Esophagus squamous epithelium (tissue), 5 donors: Measurements from ENCODE around the gene AVEN. TPM values are rescaled to one million over a fixed set of nuclear protein-coding genes. Genes with fewer than 3 reads are reported as not detected.

ENCODE experiments used
- DNase-seq: peaks from one replicate; lab custom pipeline; 2025; lab: John Stamatoyannopoulos, UW
- H3K27ac ChIP-seq, 4 donors: fragments of 200-600 bp; sonication (generic); one replicate each; pipeline ENCODE4 v1.5.1; 2016 to 2019; ENCODE audit warnings: mild to moderate bottlenecking in 1 of 4
- H3K27me3 ChIP-seq, 4 donors: fragments of 200-600 bp; sonication (generic); 1 replicate in 3 of 4; 2 replicates in 1 of 4; pipeline versions ENCODE4 v1.5.1 to v1.6.0; 2017 to 2021; ENCODE audit warnings: antibody characterized with exemption in 1 of 4
- H3K36me3 ChIP-seq, 3 donors: fragments of 200-600 bp; sonication (generic); one replicate each; pipeline ENCODE4 v1.5.1; 2016 to 2019
- H3K4me1 ChIP-seq, 3 donors: fragments of 200-600 bp; sonication (generic); one replicate each; pipeline ENCODE4 v1.5.1; 2017 to 2019
- H3K4me3 ChIP-seq, 4 donors: fragments of 200-600 bp; sonication (generic); 1 replicate in 3 of 4; 2 replicates in 1 of 4; pipeline ENCODE4 v1.5.1; 2016 to 2019; ENCODE audit warnings: mild to moderate bottlenecking in 2 of 4, moderate library complexity in 1 of 4
- H3K9me3 ChIP-seq, 3 donors: fragments of 200-600 bp; sonication (generic); one replicate each; pipeline ENCODE4 v1.5.1; 2016 to 2019
- POLR2A ChIP-seq, 4 donors: fragments of 450-650 bp; IDR thresholded peaks; one replicate each; pipeline ENCODE4 v1.6.1; 2017; ENCODE audit warnings: antibody characterized with exemption in 4 of 4, mild to moderate bottlenecking in 4 of 4, moderate library complexity in 3 of 4
- WGBS, 2 donors: methylation state at CpG; one replicate each; pipeline ENCODE4 v1.1.5; 2018; 5-methylcytosine and 5-hydroxymethylcytosine counted together
- intact Hi-C: fragments of 100-400 bp; cut with DNase I; formaldehyde crosslinking; loops from one replicate; pipeline ENCODE4 v1.15.0; 2022
- total RNA-seq, 4 donors: library from RNA; depleted of rRNA; stranded (reverse); fragments of >200 nt; gene quantifications; one replicate each; pipeline ENCODE4 v1.1.0, GENCODE V29; 2016
- TF ChIP-seq, protein P1 (sequence below), 6 experiments: fragments of 450-650 bp in 4 of 6; fragments of 200-600 bp in 2 of 6; sonication (generic) in 2 of 6; IDR thresholded peaks; one replicate each; pipeline ENCODE4 v1.5.1; 2016 to 2019; ENCODE audit warnings: antibody characterized with exemption in 6 of 6, mild to moderate bottlenecking in 4 of 6, moderate library complexity in 4 of 6
- donor health status: DM: yes; HTN: yes; CAD: no.

AVEN gene
- total RNA-seq, 4 donors from 2014 or later = 9.9 to 17.5 (median 16.5) TPM

DNA sequence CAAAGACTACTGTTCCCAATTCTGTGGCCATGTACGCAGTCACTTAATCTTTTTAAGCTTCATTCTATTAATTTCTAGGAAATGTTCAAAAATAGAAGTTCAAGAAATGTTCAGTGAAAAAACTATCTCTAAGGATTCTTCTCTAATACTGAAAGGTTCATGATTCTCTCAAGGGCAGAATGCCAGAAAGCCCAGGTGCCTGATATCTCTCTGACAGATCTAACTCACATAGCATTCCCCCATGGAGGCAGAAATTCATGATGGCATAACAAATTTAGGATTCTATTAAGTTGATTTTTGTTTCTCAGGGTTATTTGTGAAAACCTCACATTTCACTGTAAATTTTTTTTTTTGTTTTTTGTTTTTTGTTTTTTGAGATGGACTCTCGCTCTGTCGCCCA is 53.3 kb downstream of the AVEN start:
- WGBS, 2 donors = 0 to 61% methylated on average over 1 to 3 of the region's 3 CpGs
- H3K27ac ChIP-seq = no peak overlapping the region
- TF ChIP-seq, protein P1, sequence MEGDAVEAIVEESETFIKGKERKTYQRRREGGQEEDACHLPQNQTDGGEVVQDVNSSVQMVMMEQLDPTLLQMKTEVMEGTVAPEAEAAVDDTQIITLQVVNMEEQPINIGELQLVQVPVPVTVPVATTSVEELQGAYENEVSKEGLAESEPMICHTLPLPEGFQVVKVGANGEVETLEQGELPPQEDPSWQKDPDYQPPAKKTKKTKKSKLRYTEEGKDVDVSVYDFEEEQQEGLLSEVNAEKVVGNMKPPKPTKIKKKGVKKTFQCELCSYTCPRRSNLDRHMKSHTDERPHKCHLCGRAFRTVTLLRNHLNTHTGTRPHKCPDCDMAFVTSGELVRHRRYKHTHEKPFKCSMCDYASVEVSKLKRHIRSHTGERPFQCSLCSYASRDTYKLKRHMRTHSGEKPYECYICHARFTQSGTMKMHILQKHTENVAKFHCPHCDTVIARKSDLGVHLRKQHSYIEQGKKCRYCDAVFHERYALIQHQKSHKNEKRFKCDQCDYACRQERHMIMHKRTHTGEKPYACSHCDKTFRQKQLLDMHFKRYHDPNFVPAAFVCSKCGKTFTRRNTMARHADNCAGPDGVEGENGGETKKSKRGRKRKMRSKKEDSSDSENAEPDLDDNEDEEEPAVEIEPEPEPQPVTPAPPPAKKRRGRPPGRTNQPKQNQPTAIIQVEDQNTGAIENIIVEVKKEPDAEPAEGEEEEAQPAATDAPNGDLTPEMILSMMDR (IDR thresholded peaks at IDR 0.05) = no peak
- no peak for TF ChIP-seq POLR2A (IDR thresholded peaks at IDR 0.05)

DNA sequence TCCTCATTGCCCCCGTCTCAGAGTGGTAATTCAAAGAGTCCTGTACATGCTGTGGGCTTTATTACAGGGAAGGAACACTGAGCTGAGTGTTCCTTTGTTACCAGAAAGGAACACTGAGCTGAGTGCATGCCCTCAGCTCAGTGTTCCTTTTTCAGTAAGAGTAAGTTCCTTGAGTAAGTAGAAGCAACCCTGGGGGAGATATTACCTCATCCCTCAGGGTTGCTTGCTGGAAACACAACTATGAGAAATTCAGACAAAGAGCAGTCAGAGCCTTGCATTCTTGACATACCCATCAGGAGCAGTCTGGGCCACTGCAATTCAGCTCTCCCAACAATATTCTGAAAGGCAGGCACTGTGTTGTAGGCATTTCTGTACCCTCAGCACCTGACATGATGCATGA is 53.7 kb downstream of the AVEN start:
- H3K27me3 ChIP-seq = no peaks in the 10 kb centered on the region
- DNase-seq = no peak
- peaks cover 0 to 4% (median 0%) of the 10 kb centered on the region in 3 donors for H3K4me1 ChIP-seq
- H3K9me3 ChIP-seq = no peaks in the 10 kb centered on the region
- intact Hi-C loops = no loop called here
- no peaks in the 10 kb centered on the region for H3K36me3 ChIP-seq
- no peak overlapping the region for H3K27ac ChIP-seq
- no peak overlapping the region for H3K4me3 ChIP-seq
- WGBS, 2 donors = 67% methylated on average over 1 of the region's 1 CpG; no CpG with 5 or more reads in 1 of the 2 donors
- TF ChIP-seq POLR2A (IDR thresholded peaks at IDR 0.05) = no peak
- TF ChIP-seq, protein P1 (IDR thresholded peaks at IDR 0.05) = no peak

More for the DNA sequence above, 53.3 kb downstream of the AVEN start:
- H3K36me3 ChIP-seq = no peaks in the 10 kb centered on the region
- intact Hi-C loops = no loop called here
- H3K9me3 ChIP-seq = no peaks in the 10 kb centered on the region
- no peak for DNase-seq
- no peaks in the 10 kb centered on the region for H3K27me3 ChIP-seq
- no peaks in the 10 kb centered on the region for H3K4me1 ChIP-seq
- no peak overlapping the region for H3K4me3 ChIP-seq

DNA sequence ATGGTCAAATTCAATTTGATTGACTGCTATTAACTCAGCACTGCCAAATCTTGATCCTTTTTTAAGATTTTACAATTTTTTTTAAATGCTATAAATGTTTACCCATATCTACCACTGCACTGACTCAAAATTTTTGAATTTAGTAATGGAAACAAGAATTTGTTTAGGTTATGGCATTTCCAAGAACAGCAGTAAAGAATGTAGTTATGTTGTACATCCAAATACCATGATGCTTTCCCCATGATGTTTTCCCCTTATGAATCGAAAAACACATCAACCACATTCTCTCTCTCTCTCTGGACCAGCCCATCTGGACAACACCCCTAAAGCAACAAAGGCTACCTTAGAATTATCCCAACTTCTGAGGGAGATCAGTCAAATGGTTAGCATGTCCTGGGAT is 56.5 kb downstream of the AVEN start:
- no peaks in the 10 kb centered on the region for H3K9me3 ChIP-seq
- intact Hi-C loops = no loop called here
- H3K27ac ChIP-seq = no peak overlapping the region
- DNase-seq = no peak
- no peak for TF ChIP-seq POLR2A (IDR thresholded peaks at IDR 0.05)
- TF ChIP-seq, protein P1 (IDR thresholded peaks at IDR 0.05) = no peak
- WGBS, 2 donors = 92% methylated on average over 1 of the region's 1 CpG; no CpG with 5 or more reads in 1 of the 2 donors
- no peaks in the 10 kb centered on the region for H3K36me3 ChIP-seq
- peaks cover 0 to 11% (median 0%) of the 10 kb centered on the region in 3 donors for H3K4me1 ChIP-seq
- no peaks in the 10 kb centered on the region for H3K27me3 ChIP-seq
- no peak overlapping the region for H3K4me3 ChIP-seq

DNA sequence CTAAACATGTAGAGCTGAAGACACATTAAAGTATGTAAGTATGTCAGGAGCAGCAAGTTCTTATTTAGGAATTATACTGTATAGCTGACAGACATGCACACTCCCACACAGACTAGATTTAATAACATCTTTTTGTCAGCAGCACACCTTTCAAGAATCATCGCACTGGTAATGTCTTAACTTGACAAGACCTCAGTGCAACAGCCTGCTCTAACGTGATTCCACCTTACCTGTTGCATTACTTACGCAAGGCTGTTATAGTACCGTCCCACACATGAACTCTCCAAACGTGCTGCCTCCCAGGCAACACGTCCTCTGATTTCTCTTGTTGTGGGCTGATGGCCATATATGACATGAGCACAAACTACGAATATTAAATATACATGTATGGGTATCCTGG is 58.8 kb downstream of the AVEN start:
- no peak for TF ChIP-seq POLR2A (IDR thresholded peaks at IDR 0.05)
- TF ChIP-seq, protein P1 (IDR thresholded peaks at IDR 0.05) = no peak
- no peaks in the 10 kb centered on the region for H3K9me3 ChIP-seq
- no peak overlapping the region for H3K4me3 ChIP-seq
- DNase-seq = no peak
- H3K36me3 ChIP-seq = no peaks in the 10 kb centered on the region
- H3K27me3 ChIP-seq = no peaks in the 10 kb centered on the region
- intact Hi-C loops = no loop called here
- no peak overlapping the region for H3K27ac ChIP-seq
- peaks cover 0 to 11% (median 0%) of the 10 kb centered on the region in 3 donors for H3K4me1 ChIP-seq
- 26 to 48% methylated on average over 7 of the region's 7 CpGs for WGBS, 2 donors

DNA sequence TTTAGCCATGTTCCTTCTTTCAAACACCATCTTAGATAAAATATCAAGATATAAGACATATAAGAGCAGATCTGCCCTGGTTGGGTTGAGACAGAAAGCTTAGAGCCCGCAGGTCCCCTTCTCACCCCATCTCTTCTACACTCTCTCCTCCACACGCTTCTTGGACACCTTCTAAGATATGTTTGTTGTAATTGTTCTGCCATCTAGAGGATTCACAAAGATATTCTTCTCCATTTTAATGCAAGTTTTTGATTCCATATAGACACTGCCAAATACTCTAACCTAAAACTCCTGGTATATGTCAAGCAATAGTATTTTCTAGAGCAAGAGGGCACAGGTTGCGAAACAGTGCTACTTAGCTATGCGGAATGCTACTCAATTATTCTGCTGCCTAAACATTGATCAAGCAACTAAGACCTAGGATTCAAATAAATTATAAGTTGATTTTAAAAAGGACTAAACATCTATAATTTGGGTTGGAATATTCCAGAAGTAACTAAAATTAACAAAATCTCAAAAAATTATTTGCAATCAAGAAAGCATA is 63.9 kb downstream of the AVEN start:
- H3K4me1 ChIP-seq = peaks cover 0 to 5% (median 0%) of the 10 kb centered on the region in 3 donors
- no peaks in the 10 kb centered on the region for H3K27me3 ChIP-seq
- intact Hi-C loops = no loop called here
- WGBS, 2 donors = 86 to 92% methylated on average over 4 of the region's 4 CpGs
- no peak for DNase-seq
- no peak overlapping the region for H3K4me3 ChIP-seq
- H3K9me3 ChIP-seq = no peaks in the 10 kb centered on the region
- TF ChIP-seq, protein P1 (IDR thresholded peaks at IDR 0.05) = no peak
- TF ChIP-seq POLR2A (IDR thresholded peaks at IDR 0.05) = no peak
- H3K36me3 ChIP-seq = no peaks in the 10 kb centered on the region
- no peak overlapping the region for H3K27ac ChIP-seq
